HepG2 (cell line): Measurements from ENCODE around the gene KRT15. TPM values are rescaled to one million over a fixed set of nuclear protein-coding genes. Genes with fewer than 3 reads are reported as not detected.

ENCODE experiments used
- ATAC-seq: fragments of 200-7000 bp; cut with Tn5 transposase; 3 replicates; pipeline ENCODE4 v1.9.1; 2020; ENCODE audit warnings: mild to moderate bottlenecking, moderate library complexity
- BruUV-seq: library from RNA; stranded (reverse); fragments of 400-500 nt; replicated peaks from 2 replicates; lab custom pipeline; 2021; lab: Mats Ljungman, UMichigan
- CTCF ChIA-PET: fragments of 300-600 bp; formaldehyde crosslinking; extraction: SDS; loops from one replicate; lab custom pipeline; 2021; ENCODE audit warnings: low total read pairs, inconsistent platforms, low intra/inter-chr PET ratio; lab: Yijun Ruan, JAX
- POLR2A ChIA-PET: fragments of 350-600 bp; sonication (Branson Sonifier 250); formaldehyde crosslinking; loops from one replicate; lab custom pipeline; 2020; ENCODE audit warnings: antibody characterized with exemption, inconsistent platforms; lab: Yijun Ruan, JAX
- DNase-seq: peaks from one replicate; pipeline ENCODE4 v3.0.0-alpha.2; 2015; ENCODE audit warnings: low spot score
- FAIRE-seq: peaks from 3 replicates; lab custom pipeline; 2011; peaks lifted over from hg19 to GRCh38; lab: Jason Lieb, UNC
- H2AFZ ChIP-seq: one replicate; pipeline ENCODE4 v1.6.1; 2011; ENCODE audit warnings: low read length, inconsistent platforms
- H3K27ac ChIP-seq: fragments of 300-600 bp; 3 replicates; pipeline ENCODE4 v1.8.0; 2011; ENCODE audit warnings: mixed run types, mild to moderate bottlenecking, mixed read lengths, low read length, inconsistent platforms; ENCODE audit not compliant: insufficient read depth; ENCODE audit errors: extremely low read length
- H3K27me3 ChIP-seq, 2 experiments: fragments of 200-600 bp in 1 of 2; 2 replicates in 1 of 2; 3 replicates in 1 of 2; pipeline versions ENCODE4 v1.6.0 to v1.8.0; 2011; ENCODE audit warnings: low read length in 2 of 2, mild to moderate bottlenecking in 2 of 2, moderate library complexity in 2 of 2, inconsistent platforms in 1 of 2; ENCODE audit not compliant: insufficient read depth in 2 of 2, control insufficient read depth in 1 of 2
- H3K36me3 ChIP-seq, 2 experiments: fragments of 200-600 bp in 1 of 2; replicated peaks in 1 of 2; 2 replicates in 1 of 2; 3 replicates in 1 of 2; pipeline versions ENCODE4 v1.5.1 to v1.8.0; 2011; ENCODE audit warnings: low read length in 2 of 2, inconsistent platforms in 1 of 2; ENCODE audit not compliant: insufficient read depth in 2 of 2, control insufficient read depth in 1 of 2
- H3K4me1 ChIP-seq: 2 replicates; pipeline ENCODE4 v1.5.1; 2012; ENCODE audit warnings: low read length, inconsistent platforms; ENCODE audit not compliant: insufficient read depth
- H3K4me2 ChIP-seq: 2 replicates; pipeline ENCODE4 v1.6.0; 2011; ENCODE audit warnings: low read depth, low read length, inconsistent platforms
- H3K4me3 ChIP-seq, 3 experiments: fragments of 200-600 bp in 1 of 3; sonication (generic), shearing (Covaris generic) in 1 of 3; replicated peaks in 1 of 3; 2 replicates each; pipeline ENCODE4 v1.5.1; 2011 to 2016; ENCODE audit warnings: low read length in 3 of 3, inconsistent platforms in 2 of 3, low read depth in 2 of 3, mild to moderate bottlenecking in 2 of 3, control low read depth in 1 of 3, mixed read lengths in 1 of 3; ENCODE audit not compliant: insufficient read depth in 1 of 3
- H3K79me2 ChIP-seq: one replicate; pipeline ENCODE4 v1.6.1; 2011; ENCODE audit warnings: low read length, inconsistent platforms; ENCODE audit not compliant: insufficient read depth
- H3K9ac ChIP-seq: 2 replicates; pipeline ENCODE4 v1.6.0; 2011; ENCODE audit warnings: mild to moderate bottlenecking, low read depth, low read length, inconsistent platforms; ENCODE audit not compliant: insufficient read depth
- H3K9me3 ChIP-seq: 2 replicates; pipeline ENCODE4 v1.5.1; 2012; ENCODE audit warnings: mild to moderate bottlenecking, low read length
- H4K20me1 ChIP-seq: 2 replicates; pipeline ENCODE4 v1.6.0; 2011; ENCODE audit warnings: inconsistent platforms, mild to moderate bottlenecking, low read length, moderate library complexity; ENCODE audit not compliant: insufficient read depth
- AKAP8 ChIP-seq: sonication (generic); formaldehyde crosslinking; IDR thresholded peaks from 2 replicates; pipeline ENCODE4 v1.5.1; 2020; ENCODE audit warnings: mild to moderate bottlenecking, missing genetic modification reagents
- EP300 ChIP-seq, 3 experiments: sonication (generic) in 1 of 3; formaldehyde crosslinking in 1 of 3; IDR thresholded peaks; 2 replicates each; pipeline versions ENCODE4 v1.5.1 to v1.6.1; 2011 to 2020; ENCODE audit warnings: low read depth in 2 of 3, low read length in 2 of 3, borderline replicate concordance in 1 of 3, improper control_type of control experiment in 1 of 3, mild to moderate bottlenecking in 1 of 3, missing genetic modification reagents in 1 of 3, moderate library complexity in 1 of 3
- KDM1A ChIP-seq: IDR thresholded peaks from 2 replicates; pipeline ENCODE4 v1.6.1; 2016; ENCODE audit warnings: missing compliant biosample characterization
- POLR2A ChIP-seq, 2 experiments: IDR thresholded peaks; 2 replicates each; pipeline ENCODE4 v1.6.1; 2011; ENCODE audit warnings: low read depth in 2 of 2, low read length in 2 of 2, mild to moderate bottlenecking in 1 of 2, moderate library complexity in 1 of 2; ENCODE audit not compliant: insufficient read depth in 1 of 2
- POLR2G ChIP-seq: fragments of 200-400 bp; formaldehyde crosslinking; IDR thresholded peaks from 2 replicates; pipeline ENCODE4 v1.6.1; 2018; ENCODE audit warnings: mild to moderate bottlenecking, low read depth, low read length, moderate library complexity
- RBM22 ChIP-seq: fragments of 200-400 bp; formaldehyde crosslinking; optimal IDR thresholded peaks from 2 replicates; pipeline ENCODE3; 2017; ENCODE audit warnings: mild to moderate bottlenecking, low read length, moderate library complexity
- ZBTB37 ChIP-seq: sonication (generic); formaldehyde crosslinking; IDR thresholded peaks from 2 replicates; pipeline ENCODE4 v1.4.0; 2020; ENCODE audit warnings: mild to moderate bottlenecking, missing genetic modification reagents
- ZIK1 ChIP-seq: sonication (generic); formaldehyde crosslinking; IDR thresholded peaks from 2 replicates; pipeline ENCODE4 v1.5.0; 2020; ENCODE audit warnings: mild to moderate bottlenecking, low read depth, missing genetic modification reagents, borderline replicate concordance
- ZKSCAN1 ChIP-seq: fragments of 150-350 bp; IDR thresholded peaks from 2 replicates; pipeline ENCODE4 v1.6.1; 2014; ENCODE audit warnings: low read length
- ZMYM3 ChIP-seq: sonication (generic); formaldehyde crosslinking; IDR thresholded peaks from 2 replicates; pipeline ENCODE4 v1.5.1; 2020; ENCODE audit warnings: mild to moderate bottlenecking, missing genetic modification reagents
- ZNF17 ChIP-seq: sonication (generic); formaldehyde crosslinking; IDR thresholded peaks from 2 replicates; pipeline ENCODE4 v1.5.0; 2020; ENCODE audit warnings: mild to moderate bottlenecking, missing genetic modification reagents
- ZNF367 ChIP-seq: sonication (generic); formaldehyde crosslinking; IDR thresholded peaks from 2 replicates; pipeline ENCODE4 v1.4.0; 2020; ENCODE audit warnings: missing genetic modification reagents, borderline replicate concordance
- ZNF687 ChIP-seq: sonication (generic); formaldehyde crosslinking; IDR thresholded peaks from 2 replicates; pipeline ENCODE4 v1.5.1; 2020; ENCODE audit warnings: mild to moderate bottlenecking, missing genetic modification reagents, moderate library complexity
- ZNF768 ChIP-seq: sonication (generic); formaldehyde crosslinking; IDR thresholded peaks from 2 replicates; pipeline ENCODE4 v1.4.0; 2020; ENCODE audit warnings: missing genetic modification reagents
- WGBS: methylation state at CpG from one replicate; pipeline ENCODE4 v1.1.6; 2017; ENCODE audit warnings: low lambda C conversion rate; 5-methylcytosine and 5-hydroxymethylcytosine counted together
- in situ Hi-C: cut with HindIII; loops from 2 replicates; pipeline ENCODE4 v1.10.0; 2017; ENCODE audit warnings: low pct_unique_long_range_greater_than_20kb; ENCODE audit not compliant: extremely low pct_ligation_motif_present
- intact Hi-C: fragments of 100-400 bp; cut with micrococcal nuclease; formaldehyde crosslinking; loops from one replicate; pipeline ENCODE4 v1.10.0; 2022; ENCODE audit not compliant: unreplicated experiment
- polyA plus RNA-seq, 8 experiments: library from polyadenylated mRNA; depleted of rRNA in 3 of 8; stranded (reverse) in 7 of 8; unstranded in 1 of 8; fragments of >200 nt; fragmentation: Illumina TruSeq in 4 of 8; extraction: Trizol in 4 of 8; gene quantifications; 2 replicates each; pipeline versions ENCODE4 v1.2.1 to v1.2.3, GENCODE V29; 2011 to 2016; ENCODE audit warnings: low read depth in 4 of 8, missing spikeins in 1 of 8, mixed read lengths in 1 of 8; ENCODE audit not compliant: insufficient read depth in 1 of 8
- total RNA-seq, 5 experiments: library from RNA; depleted of rRNA; stranded (reverse); fragments of >200 nt; fragmentation: Illumina TruSeq; extraction: Trizol; gene quantifications; 2 replicates each; pipeline ENCODE4 v1.2.3, GENCODE V29; 2016; ENCODE audit warnings: low read depth in 1 of 5

Gene KRT15
- total and polyA plus RNA-seq, 2 of the 13 experiments (the other 11 are each of a cell fraction or from before 2014, with no cell fraction given), result 0.46 to 0.63 TPM

- FAIRE-seq (no peak), DNase-seq (no peak), ATAC-seq (no peak; the same call in 2 of the 3 replicates)
- no TSS peak for BruUV-seq
- H4K20me1 ChIP-seq, result no peaks in the 10 kb centered on the region
- peaks cover 7% of the 10 kb centered on the region for H3K79me2 ChIP-seq
- CTCF ChIA-PET, result no interaction called here
- no peak overlapping the region for H2AFZ ChIP-seq
- H3K9ac ChIP-seq, result no peak overlapping the region
- no peak overlapping the region for H3K27ac ChIP-seq
- intact Hi-C loops (loop anchor here (10.0 kb wide), 1 partner anchor 618 kb away; no protein-coding TSS in a partner anchor), in situ Hi-C loops (no loop called here)
- TF ChIP-seq ZNF687 (CRISPR knock-in tag) (peak; percentile 19; the same call in 1 of the 2 replicates), ZBTB37 (no peak), ZNF17 (CRISPR knock-in tag) (no peak), POLR2A (IDR thresholded peaks at IDR 0.05; ENCODE audit: insufficient read depth in 1 of 2, low read depth in 2 of 2, low read length in 2 of 2) (0 out of 4 replicates have a peak, but pooled peaks have one; percentile 1 to 15), ZNF768 (CRISPR knock-in tag) (peak; percentile 98), ZNF367 (CRISPR knock-in tag) (no peak), POLR2G (peak; percentile 55), ZIK1 (CRISPR knock-in tag) (no peak), KDM1A (CRISPR knock-in tag) (0 out of 2 replicates have a peak, but pooled peaks have one; percentile 60), AKAP8 (0 out of 2 replicates have a peak, but pooled peaks have one; percentile 30), ZMYM3 (CRISPR knock-in tag) (peak; percentile 51; the same call in 1 of the 2 replicates), EP300 (IDR thresholded peaks at IDR 0.05; ENCODE audit: low read depth in 2 of 2, low read length in 2 of 2) (no peak), EP300 (CRISPR knock-in tag; IDR thresholded peaks at IDR 0.05; ENCODE audit: borderline replicate concordance) (0 out of 2 replicates have a peak, but pooled peaks have one; percentile 8), ZKSCAN1 (peak; percentile 29; the same call in 1 of the 2 replicates), RBM22 (peak; percentile 73)
- H3K27me3 ChIP-seq, result peaks cover 1 to 3% of the 10 kb centered on the region in 2 experiments; a peak in 3 of 5 replicates
- POLR2A ChIA-PET, result interaction anchor here (1.1 to 1.4 kb wide), 2 partner anchors 22 to 106 kb away, joined by 3 to 4 read pairs; no protein-coding TSS in a partner anchor
- H3K9me3 ChIP-seq, result no peaks in the 10 kb centered on the region
- H3K4me3 ChIP-seq, result peak overlapping the region in 1 of 3 experiments; percentile 5; a peak in 1 of 6 replicates
- H3K4me2 ChIP-seq, result peak overlapping the region; percentile 40
- H3K36me3 ChIP-seq, result peaks cover 0 to 2% of the 10 kb centered on the region in 2 experiments; a peak in 1 of 5 replicates
- WGBS, result 58% methylated on average over 7 of the region's 12 CpGs
- peaks cover 72% of the 10 kb centered on the region for H3K4me1 ChIP-seq
Observed at GRCh38 chr17:41522301-41523224, 3.9 kb upstream of the KRT15 start.
